ENCODE data around the gene ARID1B.
"Not testable (repeated sequence)": the region's sequence is repeated elsewhere in the genome, so short reads cannot be mapped to it uniquely, and the experiment has no call there.

ARID1B gene

DNA sequence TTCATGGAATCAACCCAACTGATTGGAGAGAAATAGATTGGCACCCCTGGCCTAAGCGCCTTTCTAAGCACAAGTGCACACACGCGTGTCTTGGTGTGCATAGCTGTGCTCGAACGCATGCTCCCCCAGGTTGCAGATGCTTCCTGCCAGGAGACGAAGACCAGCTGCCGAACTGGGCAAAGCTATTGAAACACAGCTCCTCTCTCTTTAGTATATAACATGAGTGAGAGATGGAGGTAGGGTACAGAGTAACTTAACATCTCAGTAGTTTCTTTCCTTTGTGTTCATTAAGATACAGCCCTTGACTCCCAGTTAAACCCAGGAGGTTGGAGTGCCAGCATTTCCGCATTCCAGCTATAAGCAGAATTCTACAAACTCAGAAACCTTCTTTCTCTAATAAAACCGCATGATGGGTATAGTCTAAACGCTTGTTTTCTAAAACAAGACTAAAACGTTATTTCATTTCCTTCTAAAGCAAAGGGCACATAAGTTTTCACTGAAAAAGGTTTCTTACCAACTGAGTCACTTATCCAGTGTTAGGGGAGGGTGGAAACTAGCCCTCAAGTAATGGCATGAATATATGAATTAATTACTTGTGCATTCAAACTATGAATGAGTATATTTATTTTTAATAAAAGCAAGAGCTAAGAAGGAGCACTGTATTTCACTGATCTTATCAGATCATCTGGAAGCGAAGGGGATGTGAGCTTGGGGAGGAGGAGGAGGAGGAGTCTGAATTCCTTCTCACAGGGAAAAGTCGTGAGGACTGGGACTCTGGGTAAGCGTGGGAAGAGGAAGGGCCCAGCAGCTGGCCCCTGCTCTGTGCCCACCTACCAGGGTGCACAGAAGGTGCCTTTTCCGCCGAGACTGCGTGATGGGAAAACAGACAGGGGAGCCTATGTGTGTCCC lies 367.0 kb downstream of the ARID1B start:
- TF ChIP-seq EZH2 (IDR thresholded peaks at IDR 0.05; ENCODE audit: borderline replicate concordance, low read length) (no peak), CTCF (IDR thresholded peaks at IDR 0.05; ENCODE audit: low read length) (no peak)
- H4K20me1 ChIP-seq (ENCODE audit: insufficient read depth, low read length), result no peaks in the 10 kb centered on the region
- H3K27ac ChIP-seq (ENCODE audit: low read depth, low read length, poor library complexity, severe bottlenecking), result no peak overlapping the region
- no peak overlapping the region for H3K9ac ChIP-seq (ENCODE audit: low read length)
- no peak overlapping the region for H3K4me2 ChIP-seq (ENCODE audit: low read length)
- H3K79me2 ChIP-seq (ENCODE audit: insufficient read depth, low read length), result no peaks in the 10 kb centered on the region
- no peaks in the 10 kb centered on the region for H3K4me1 ChIP-seq (ENCODE audit: insufficient read depth, low read length, severe bottlenecking)
- H3K4me3 ChIP-seq (ENCODE audit: low read depth, low read length, poor library complexity, severe bottlenecking), result no peak overlapping the region
- H3K27me3 ChIP-seq (ENCODE audit: insufficient read depth, low read length), result no peaks in the 10 kb centered on the region
- H2AFZ ChIP-seq (ENCODE audit: low read length), result no peak overlapping the region
- H3K9me3 ChIP-seq (ENCODE audit: low read length), result no peaks in the 10 kb centered on the region
- no peaks in the 10 kb centered on the region for H3K9me2 ChIP-seq (ENCODE audit: low read depth, low read length)
- H3F3A ChIP-seq (ENCODE audit: insufficient read depth, low read length), result no peaks in the 10 kb centered on the region; the same call in 1 of the 2 replicates
- H3K36me3 ChIP-seq (ENCODE audit: insufficient read depth, low read length), result peaks cover 39% of the 10 kb centered on the region

DNA sequence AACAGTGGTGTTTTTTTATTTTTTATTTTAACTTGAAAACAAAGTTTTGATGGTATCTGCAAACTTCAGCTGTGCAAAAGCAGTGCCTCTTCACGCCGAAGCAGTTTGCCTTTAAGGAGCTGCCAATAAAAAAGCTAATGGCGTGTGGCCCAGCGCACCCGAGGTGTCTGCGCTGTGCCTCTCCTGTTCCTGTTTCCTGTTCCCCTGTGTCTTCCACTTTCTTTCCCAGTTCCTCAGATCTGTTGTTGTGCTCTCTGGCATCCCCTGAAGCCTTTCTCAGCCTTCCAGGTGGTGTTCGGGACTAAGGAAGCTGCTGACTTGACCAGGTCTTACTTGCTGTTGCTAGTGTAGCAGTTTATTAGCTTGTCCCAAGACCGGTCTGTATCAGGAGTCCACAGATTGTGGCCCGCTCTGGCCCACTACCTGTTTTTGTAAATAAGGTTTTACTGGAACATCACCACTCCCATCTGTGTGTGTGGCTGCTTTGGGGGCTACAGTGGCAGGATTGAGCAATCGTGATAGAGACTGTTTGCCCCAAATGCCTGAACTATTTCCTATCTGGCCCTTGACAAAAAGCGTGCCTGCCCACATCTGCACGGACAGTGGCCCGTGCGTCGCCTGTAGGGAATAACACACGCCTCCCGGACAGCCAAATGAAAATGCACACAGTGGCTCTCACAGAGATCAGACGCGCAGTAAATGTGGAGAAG lies 367.8 kb downstream of the ARID1B start:
- no peaks in the 10 kb centered on the region for H3K9me3 ChIP-seq (ENCODE audit: low read length)
- H3K4me1 ChIP-seq (ENCODE audit: insufficient read depth, low read length, severe bottlenecking), result no peaks in the 10 kb centered on the region
- no peaks in the 10 kb centered on the region for H3K79me2 ChIP-seq (ENCODE audit: insufficient read depth, low read length)
- no peaks in the 10 kb centered on the region for H3K27me3 ChIP-seq (ENCODE audit: insufficient read depth, low read length)
- H3K36me3 ChIP-seq (ENCODE audit: insufficient read depth, low read length), result peaks cover 48% of the 10 kb centered on the region
- no peak overlapping the region for H2AFZ ChIP-seq (ENCODE audit: low read length)
- H3K4me2 ChIP-seq (ENCODE audit: low read length), result no peak overlapping the region
- H3K27ac ChIP-seq (ENCODE audit: low read depth, low read length, poor library complexity, severe bottlenecking), result no peak overlapping the region
- H3F3A ChIP-seq (ENCODE audit: insufficient read depth, low read length), result no peaks in the 10 kb centered on the region; the same call in 1 of the 2 replicates
- no peak overlapping the region for H3K9ac ChIP-seq (ENCODE audit: low read length)
- no peaks in the 10 kb centered on the region for H4K20me1 ChIP-seq (ENCODE audit: insufficient read depth, low read length)
- H3K4me3 ChIP-seq (ENCODE audit: low read depth, low read length, poor library complexity, severe bottlenecking), result no peak overlapping the region
- TF ChIP-seq EZH2 (IDR thresholded peaks at IDR 0.05; ENCODE audit: borderline replicate concordance, low read length) (no peak), CTCF (IDR thresholded peaks at IDR 0.05; ENCODE audit: low read length) (no peak)
- H3K9me2 ChIP-seq (ENCODE audit: low read depth, low read length), result no peaks in the 10 kb centered on the region

GRCh38 chr6:157145656-157146285 lies 368.6 kb downstream of the ARID1B start:
- no peak overlapping the region for H3K4me2 ChIP-seq (ENCODE audit: low read length)
- no peaks in the 10 kb centered on the region for H3K9me3 ChIP-seq (ENCODE audit: low read length)
- no peak overlapping the region for H2AFZ ChIP-seq (ENCODE audit: low read length)
- no peaks in the 10 kb centered on the region for H3K4me1 ChIP-seq (ENCODE audit: insufficient read depth, low read length, severe bottlenecking)
- no peaks in the 10 kb centered on the region for H4K20me1 ChIP-seq (ENCODE audit: insufficient read depth, low read length)
- H3K27me3 ChIP-seq (ENCODE audit: insufficient read depth, low read length), result no peaks in the 10 kb centered on the region
- no peaks in the 10 kb centered on the region; the same call in 1 of the 2 replicates for H3F3A ChIP-seq (ENCODE audit: insufficient read depth, low read length)
- H3K27ac ChIP-seq (ENCODE audit: low read depth, low read length, poor library complexity, severe bottlenecking), result no peak overlapping the region
- H3K9ac ChIP-seq (ENCODE audit: low read length), result no peak overlapping the region
- no peaks in the 10 kb centered on the region for H3K9me2 ChIP-seq (ENCODE audit: low read depth, low read length)
- no peaks in the 10 kb centered on the region for H3K79me2 ChIP-seq (ENCODE audit: insufficient read depth, low read length)
- H3K36me3 ChIP-seq (ENCODE audit: insufficient read depth, low read length), result peaks cover 50% of the 10 kb centered on the region
- H3K4me3 ChIP-seq (ENCODE audit: low read depth, low read length, poor library complexity, severe bottlenecking), result no peak overlapping the region
- TF ChIP-seq EZH2 (IDR thresholded peaks at IDR 0.05; ENCODE audit: borderline replicate concordance, low read length) (no peak), CTCF (IDR thresholded peaks at IDR 0.05; ENCODE audit: low read length) (no peak)

GRCh38 chr6:157147054-157148026 lies 370.2 kb downstream of the ARID1B start:
- H3K4me1 ChIP-seq (ENCODE audit: insufficient read depth, low read length, severe bottlenecking); H3K4me3 ChIP-seq (ENCODE audit: low read depth, low read length, poor library complexity, severe bottlenecking); H4K20me1 ChIP-seq (ENCODE audit: insufficient read depth, low read length); H3K27ac ChIP-seq (ENCODE audit: low read depth, low read length, poor library complexity, severe bottlenecking); H3K79me2 ChIP-seq (ENCODE audit: insufficient read depth, low read length); H3K27me3 ChIP-seq (ENCODE audit: insufficient read depth, low read length); H3F3A ChIP-seq (ENCODE audit: insufficient read depth, low read length); H3K4me2 ChIP-seq (ENCODE audit: low read length); H3K9ac ChIP-seq (ENCODE audit: low read length); H3K9me3 ChIP-seq (ENCODE audit: low read length); H2AFZ ChIP-seq (ENCODE audit: low read length); H3K9me2 ChIP-seq (ENCODE audit: low read depth, low read length): not testable (repeated sequence)
- peaks cover 51% of the 10 kb centered on the region for H3K36me3 ChIP-seq (ENCODE audit: insufficient read depth, low read length)

Data from OCI-LY1 (cell line).